Measurements from ENCODE around the gene DPF3.

DPF3 gene

GRCh38 chr14:72839753-72840607, 53.9 kb downstream of the DPF3 start:
- DNase-seq (ENCODE audit: low spot score) = no peak

- DNase-seq (ENCODE audit: low spot score) = no peak
Observed at GRCh38 chr14:72839351-72839750, 54.5 kb downstream of the DPF3 start.

GRCh38 chr14:72836085-72836484, 57.8 kb downstream of the DPF3 start:
- no peak for DNase-seq (ENCODE audit: low spot score)

- no peak for DNase-seq (ENCODE audit: low spot score)
Observed at GRCh38 chr14:72833174-72833573, 60.7 kb downstream of the DPF3 start.

- DNase-seq (ENCODE audit: low spot score) = no peak
Observed at GRCh38 chr14:72830786-72831594, 62.9 kb downstream of the DPF3 start.

GRCh38 chr14:72830356-72830755, 63.5 kb downstream of the DPF3 start:
- no peak for DNase-seq (ENCODE audit: low spot score)

- no peak for DNase-seq (ENCODE audit: low spot score)
Observed at GRCh38 chr14:72828604-72829003, 65.3 kb downstream of the DPF3 start.

GRCh38 chr14:72826039-72826438, 67.9 kb downstream of the DPF3 start:
- peak; percentile 5 for DNase-seq (ENCODE audit: low spot score)

- no peak for DNase-seq (ENCODE audit: low spot score)
Observed at GRCh38 chr14:72825486-72825885, 68.4 kb downstream of the DPF3 start.

GRCh38 chr14:72824051-72824450, 69.8 kb downstream of the DPF3 start:
- DNase-seq (ENCODE audit: low spot score) = no peak

- DNase-seq (ENCODE audit: low spot score) = peak; percentile 32
Observed at GRCh38 chr14:72822946-72823611, 70.8 kb downstream of the DPF3 start.

- DNase-seq (ENCODE audit: low spot score) = no peak
Observed at GRCh38 chr14:72818998-72819397, 74.9 kb downstream of the DPF3 start.

- DNase-seq (ENCODE audit: low spot score) = no peak
Observed at GRCh38 chr14:72816287-72816686, 77.6 kb downstream of the DPF3 start.

- no peak for DNase-seq (ENCODE audit: low spot score)
Observed at GRCh38 chr14:72815430-72815829, 78.5 kb downstream of the DPF3 start.

- no peak for DNase-seq (ENCODE audit: low spot score)
Observed at GRCh38 chr14:72812292-72812851, 81.5 kb downstream of the DPF3 start.

- no peak for DNase-seq (ENCODE audit: low spot score)
Observed at GRCh38 chr14:72810201-72810600, 83.7 kb downstream of the DPF3 start.

GRCh38 chr14:72809063-72809462, 84.8 kb downstream of the DPF3 start:
- DNase-seq (ENCODE audit: low spot score) = no peak

- no peak for DNase-seq (ENCODE audit: low spot score)
Observed at GRCh38 chr14:72808564-72808963, 85.3 kb downstream of the DPF3 start.

- DNase-seq (ENCODE audit: low spot score) = no peak
Observed at GRCh38 chr14:72802588-72802946, 91.3 kb downstream of the DPF3 start.

- no peak for DNase-seq (ENCODE audit: low spot score)
Observed at GRCh38 chr14:72801836-72802587, 91.9 kb downstream of the DPF3 start.

GRCh38 chr14:72801381-72801812, 92.5 kb downstream of the DPF3 start:
- DNase-seq (ENCODE audit: low spot score) = no peak
